CD4-positive, alpha-beta T cell treated with Interleukin-17A for 1 hour (primary cell): ENCODE data around the gene TMEM200A.

ENCODE experiments used
- DNase-seq: peaks from one replicate; pipeline ENCODE4 v3.0.0-alpha.2; 2020

Gene TMEM200A

DNA sequence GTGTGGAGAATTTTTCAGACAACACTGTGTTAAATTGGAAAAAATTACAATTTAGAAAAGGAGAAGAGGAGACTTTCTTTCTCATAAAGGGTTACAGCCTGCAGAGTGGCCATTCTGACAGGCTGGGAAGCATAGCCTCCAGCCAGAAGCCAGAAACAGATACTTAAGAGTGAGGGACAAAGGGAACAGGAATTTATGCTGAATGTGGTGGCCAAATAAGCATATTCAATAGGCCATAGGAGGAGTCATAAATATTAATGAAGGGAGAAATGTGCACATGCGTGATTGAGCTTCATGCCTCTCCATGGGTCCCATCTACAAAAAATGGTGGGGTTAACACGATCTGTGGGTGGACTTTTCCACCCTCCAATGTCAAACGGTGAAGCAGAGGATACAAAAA lies 13.4 kb downstream of the TMEM200A start:
- no peak for DNase-seq

DNA sequence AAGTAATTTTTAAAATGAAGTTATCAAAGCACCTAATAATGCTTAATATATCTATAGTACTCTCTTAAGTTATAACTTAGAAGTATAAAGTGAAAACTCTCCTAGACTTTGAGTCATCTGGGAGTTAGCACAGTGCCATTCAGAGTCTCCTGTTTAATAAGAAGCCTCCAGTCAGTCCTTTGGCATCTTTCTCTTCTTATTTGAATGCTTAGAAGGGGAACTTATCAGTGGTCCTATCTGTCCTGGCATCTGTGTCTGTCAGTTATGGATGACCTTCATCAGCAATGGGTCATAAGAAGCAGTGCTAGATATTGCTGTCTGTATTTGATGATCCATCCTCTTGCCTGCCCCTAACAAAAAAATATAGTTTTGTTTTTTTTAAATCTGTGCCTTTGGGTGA lies 15.2 kb downstream of the TMEM200A start:
- DNase-seq: no peak

DNA sequence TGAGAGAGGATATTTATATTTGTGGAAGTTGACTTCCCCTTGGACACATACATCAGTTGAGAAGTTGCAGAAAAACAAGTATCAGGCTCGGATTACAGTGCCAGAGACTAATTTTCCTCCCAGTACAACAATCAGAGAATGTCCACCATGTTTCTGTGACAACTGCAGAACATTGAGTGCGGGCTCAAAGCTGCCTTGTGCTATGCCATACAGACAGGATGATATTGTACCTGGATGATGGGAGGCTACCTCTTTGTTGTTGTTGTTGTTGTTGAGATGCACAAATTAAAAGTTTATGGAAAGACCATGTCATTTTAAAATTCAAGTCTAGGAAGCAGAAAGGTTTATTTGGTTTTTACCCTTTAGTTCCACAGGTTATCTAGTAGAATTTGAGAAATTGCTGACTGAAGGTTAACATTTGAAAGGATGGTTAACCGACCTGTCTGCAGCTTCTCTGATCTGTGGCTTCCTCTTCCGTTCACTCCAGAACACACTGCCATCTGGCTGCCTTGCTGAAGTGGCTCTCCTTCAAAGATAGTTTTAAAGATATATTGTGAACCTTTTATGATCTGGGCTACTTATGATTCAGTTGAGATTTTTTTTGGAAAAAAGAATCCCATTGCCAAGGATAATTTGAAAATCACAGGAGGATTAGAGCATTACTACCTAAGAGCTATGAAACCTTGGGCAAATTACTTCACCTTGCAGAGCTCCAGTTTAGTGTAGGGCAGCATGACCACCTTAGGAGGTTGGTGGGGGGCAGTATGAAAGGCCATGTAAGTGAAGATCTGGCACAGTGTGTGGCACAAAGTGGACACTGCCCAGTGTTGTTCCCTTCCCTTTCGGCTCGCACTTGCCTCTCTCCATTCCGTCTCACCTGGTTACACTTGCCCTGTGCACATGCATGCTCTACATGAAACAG lies 15.9 kb downstream of the TMEM200A start:
- DNase-seq: peak; percentile 60

DNA sequence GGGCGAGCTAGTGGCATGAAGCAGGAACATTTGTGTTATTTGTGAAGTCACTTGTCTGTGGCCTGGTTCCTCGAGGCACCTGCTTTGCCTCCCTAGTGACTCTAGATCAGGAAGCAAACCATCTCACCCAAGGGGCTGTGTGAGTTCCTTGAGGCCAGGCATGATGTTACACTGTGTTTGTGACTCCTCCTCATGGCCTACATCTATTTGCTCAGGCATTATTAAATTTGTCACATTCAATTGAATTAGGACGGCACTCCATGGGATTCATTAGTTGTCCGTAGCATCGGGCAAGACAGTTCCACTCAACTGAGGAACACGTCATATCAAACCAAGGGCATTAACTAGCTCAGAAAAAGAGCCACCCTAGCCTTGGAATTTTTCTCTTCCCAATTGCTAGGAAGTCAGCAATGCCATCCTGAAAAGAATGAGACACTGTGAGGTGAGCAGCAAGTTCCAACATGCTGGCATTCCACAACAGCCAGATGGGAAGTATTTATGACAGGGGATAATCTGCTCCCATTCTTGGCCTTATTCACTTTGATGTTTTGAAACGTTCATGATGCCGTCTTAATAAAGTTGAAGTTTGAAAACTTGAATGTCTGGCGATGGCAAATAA lies 17.2 kb downstream of the TMEM200A start:
- DNase-seq: no peak

DNA sequence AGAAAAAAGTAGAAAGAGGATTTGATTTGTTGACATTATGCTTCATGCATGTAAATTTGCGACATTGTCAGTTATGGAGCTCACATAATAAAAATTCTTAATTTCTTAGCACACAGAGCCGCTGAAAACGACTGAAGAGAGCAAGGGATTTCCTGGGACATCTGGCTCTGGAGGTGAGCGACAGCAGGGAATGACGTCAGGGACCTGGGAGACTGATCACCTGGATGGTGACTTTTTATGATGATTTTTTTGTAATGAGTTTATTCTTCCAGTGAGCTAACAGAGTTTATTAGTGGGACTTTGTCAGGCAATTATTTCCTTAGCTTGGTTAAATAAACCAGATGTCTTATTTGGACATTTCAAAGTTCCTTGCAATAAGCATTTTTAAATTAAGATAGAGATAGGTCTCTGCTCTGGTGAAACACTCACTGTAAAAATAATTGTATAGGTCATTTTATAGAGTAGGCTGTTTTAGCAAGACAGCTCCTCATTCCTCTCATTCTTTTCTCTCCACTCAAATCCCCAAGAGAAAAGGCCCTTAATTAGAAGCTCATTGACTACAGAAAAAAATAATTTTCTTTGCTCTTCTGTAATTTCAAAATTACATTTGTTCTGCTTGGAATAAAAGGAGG lies 19.4 kb downstream of the TMEM200A start:
- no peak for DNase-seq

DNA sequence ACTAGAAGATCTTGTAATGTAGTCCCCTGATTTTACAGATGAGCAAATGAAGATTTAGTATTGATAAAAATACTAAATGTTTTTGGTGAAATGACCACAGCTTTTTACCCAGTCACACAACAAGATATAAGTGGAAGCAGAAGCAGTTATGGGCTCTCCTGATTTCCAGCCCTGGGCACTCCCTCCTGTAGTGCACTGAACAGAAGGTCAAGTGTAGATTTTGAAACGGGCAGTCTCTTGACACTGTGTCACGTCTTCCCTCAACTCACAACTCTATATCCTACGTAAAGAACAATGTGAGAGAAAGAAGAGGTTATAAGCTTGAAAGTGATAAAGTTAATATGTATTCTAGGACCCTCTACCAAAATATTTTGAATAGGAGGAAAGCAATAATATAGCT lies 23.3 kb downstream of the TMEM200A start:
- DNase-seq: no peak

DNA sequence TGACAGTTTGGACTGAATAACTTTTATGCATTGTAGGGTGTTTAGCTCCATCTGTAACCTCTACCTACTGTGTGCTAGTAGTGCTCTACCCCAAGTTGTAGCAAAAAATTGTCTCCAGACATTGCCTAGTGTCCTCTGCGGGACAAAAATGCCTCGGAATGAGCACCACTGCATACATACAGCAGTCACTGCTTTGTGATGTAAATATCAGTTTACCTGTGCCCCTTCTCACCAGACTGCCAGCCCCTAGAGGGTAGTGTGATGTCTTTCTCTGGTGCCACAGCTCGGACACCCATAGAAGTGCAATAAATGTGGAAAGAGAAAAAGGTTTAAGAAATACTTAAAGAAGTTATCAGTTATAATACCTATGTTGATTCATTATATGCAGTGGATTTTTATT lies 25.1 kb downstream of the TMEM200A start:
- DNase-seq: no peak

DNA sequence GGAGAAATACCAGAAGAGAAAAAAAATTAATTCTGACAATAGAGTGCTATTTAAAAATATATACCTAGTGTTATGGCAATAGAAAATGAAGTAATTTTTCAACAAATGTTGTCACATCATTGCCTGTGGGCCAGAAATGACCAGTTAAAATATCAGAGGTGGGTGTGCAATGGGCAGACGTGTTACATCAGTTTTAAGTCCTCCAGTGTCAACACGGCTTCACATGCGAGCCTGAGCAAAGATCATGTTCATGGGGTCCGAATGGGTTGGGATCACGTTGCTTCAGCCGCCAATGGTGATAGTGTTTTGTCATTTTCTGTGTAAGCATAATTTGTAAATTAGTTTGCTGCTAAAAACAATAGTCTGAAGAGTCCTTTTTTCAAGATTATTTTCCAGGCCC lies 27.5 kb downstream of the TMEM200A start:
- no peak for DNase-seq

DNA sequence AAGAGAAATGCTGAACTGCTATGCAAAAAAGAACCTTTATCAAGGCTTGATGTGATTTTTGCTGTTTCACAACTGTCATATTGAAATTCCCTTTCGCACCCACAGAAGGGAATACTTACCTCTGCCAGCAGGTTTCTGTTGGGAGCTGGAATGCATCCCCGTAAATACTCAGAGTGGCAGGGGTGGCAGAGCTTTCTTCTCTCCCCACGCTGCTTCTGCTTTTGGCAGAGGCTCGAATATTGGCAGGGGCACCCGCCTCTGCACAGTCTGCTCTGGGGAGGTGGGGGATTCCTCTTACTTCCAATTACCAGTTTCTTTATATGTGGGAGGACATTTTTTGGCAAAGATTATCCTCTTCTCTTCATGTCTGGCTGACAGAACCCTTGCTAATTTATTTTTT lies 28.4 kb downstream of the TMEM200A start:
- DNase-seq: no peak

DNA sequence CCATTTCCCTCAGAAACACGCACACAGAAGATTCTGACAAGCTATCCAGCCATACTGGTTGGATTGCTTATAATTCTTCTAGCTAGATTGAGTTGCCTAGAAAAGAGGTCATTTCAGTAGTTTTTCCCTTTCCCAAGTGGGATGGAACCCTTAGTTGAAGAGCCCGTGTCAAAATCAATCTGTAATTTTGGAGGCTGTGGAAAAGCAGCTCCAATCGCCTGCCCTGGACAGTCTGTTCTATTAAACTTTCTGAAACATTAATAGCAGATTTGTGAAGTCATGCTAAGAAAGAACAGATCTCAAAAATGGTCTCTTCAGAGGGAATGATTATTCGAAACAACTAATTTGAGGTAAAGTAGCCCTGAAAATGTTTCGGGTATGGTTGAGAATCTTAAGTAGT lies 29.3 kb downstream of the TMEM200A start:
- no peak for DNase-seq

DNA sequence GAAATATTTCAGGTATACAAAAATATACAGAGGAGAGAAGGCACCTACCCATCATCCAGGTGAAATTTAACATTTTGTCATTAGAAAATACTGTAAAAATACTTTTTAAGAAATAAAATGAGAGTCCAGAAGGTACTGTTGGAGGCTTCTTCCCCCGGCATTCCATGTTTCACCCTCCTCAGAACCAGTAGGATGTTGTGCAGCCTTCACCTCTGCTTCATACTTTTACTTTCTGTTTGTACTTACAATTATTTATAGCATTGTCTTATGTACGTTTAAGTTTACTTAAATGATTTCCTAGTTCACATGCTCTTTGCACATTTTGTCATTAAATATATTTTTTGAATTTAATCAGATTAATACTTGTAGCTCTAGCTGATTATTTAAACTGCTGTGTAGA lies 30.9 kb downstream of the TMEM200A start:
- DNase-seq: peak; percentile 14

DNA sequence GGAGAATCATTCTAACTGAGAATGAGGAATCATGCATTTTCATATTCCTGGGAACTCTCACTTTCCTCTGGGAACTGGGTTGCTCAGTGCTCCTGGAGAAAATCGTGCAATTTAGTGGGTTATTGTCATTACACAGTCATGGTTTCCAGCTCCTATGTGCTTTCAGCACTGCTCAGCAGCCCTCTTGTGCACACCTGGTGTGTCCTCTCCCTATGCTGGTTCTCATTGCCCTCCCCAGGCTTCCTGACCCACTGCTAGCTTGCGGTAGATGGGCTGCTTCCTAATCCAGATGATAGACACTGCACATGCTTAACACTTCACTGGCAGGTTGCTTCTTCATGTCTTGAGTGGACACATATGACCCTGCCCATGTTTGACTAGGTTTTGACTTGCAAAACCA lies 39.7 kb downstream of the TMEM200A start:
- no peak for DNase-seq

DNA sequence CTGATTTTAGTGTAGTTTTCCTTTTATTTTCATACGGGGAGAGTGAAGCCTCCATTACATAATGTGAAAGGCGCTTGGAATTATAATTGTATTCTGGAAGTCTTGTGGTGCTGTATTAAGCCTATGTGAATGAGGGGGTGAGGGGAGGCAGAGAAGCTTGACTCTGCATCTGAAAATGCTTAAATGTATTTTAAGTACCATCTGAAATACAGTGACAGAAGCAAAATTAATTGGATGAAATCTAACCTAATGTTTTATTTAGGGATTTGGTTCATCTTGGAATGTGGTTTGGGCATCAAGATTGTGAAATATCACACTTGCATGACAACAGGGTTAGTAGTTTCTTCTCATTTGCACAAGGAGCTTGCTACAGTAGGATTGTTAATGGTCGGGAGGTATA lies 41.2 kb downstream of the TMEM200A start:
- no peak for DNase-seq

DNA sequence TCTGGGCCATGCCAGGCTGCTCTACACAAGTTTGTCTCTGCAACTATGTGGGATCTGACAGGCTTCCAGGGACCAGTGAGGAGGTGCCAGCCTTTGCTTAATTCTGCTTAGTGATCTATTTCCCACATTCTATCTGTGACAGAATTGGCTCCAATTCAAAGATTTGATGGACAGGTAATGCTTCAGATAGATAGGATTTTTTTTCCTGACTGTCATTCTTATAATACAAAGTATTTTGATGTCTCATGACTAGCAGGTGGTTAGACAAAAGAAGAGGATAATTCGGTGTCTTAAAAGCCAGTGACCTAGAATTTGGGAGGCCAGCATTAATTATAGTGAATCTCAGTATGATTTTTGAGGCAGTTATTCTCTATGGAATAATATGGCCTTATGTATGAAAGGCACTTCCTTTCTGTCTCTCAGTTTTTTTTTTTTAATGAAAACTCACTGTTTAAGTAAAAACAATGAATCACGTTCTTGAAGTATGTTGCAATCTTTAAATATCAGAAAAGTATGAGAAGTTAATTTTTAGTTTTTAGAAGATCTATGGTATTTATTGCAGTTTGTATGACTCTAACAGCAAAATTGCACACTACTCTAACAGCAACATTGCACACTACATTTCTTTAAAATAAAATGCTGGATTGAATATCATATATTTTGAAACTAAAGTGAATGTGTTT lies 43.7 kb downstream of the TMEM200A start:
- no peak for DNase-seq

DNA sequence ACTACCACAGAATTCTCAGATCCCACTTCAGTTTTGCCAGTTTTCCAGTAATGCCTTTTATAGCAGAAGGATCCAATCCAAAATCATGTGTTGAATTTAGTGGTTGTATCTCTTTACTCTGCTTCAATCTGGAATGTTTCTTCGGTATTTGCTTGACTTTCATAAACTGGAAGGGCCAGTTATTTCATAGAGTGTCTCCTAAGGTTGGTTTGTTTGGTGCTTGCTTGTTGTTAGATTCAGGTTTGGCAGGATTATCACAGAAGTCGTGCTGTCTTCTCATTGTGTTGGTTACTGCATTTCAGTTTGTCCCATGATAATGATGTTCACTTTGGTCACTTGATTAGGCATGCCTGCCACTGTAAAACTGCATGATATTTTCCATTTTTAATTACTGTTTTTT lies 45.7 kb downstream of the TMEM200A start:
- no peak for DNase-seq

DNA sequence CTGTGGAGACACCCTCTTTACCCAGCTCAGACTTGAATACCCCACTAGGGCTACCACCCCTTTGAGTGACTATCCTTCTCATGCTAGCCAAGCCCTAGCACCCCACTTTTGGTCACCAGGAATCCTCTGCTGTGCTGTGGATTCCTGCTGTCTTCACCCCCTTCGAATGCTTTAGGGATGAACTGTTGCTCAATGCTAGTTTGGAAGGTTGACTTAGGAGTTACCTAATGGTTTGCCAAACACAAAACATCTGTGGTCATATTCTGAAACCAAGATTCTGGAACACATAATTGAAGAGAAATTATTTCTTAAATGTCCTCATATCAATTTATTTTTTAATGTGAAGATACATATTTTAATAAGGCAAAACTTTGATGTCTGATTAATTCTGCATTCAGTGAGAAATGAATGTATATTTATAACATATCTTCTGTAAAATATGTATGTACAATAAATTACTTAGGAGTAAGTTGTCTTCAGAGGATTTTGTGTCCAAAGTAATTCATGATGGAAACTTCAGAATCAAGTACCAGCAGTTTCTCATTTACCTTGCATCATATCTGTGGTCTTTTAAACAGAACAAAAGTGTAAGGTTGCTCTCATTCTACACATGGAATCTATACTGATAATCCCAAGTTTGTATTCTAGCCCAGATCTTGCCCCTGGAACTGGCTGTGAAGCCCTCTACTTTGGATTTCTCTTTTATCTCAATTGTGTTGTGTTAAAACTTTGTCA lies 46.9 kb downstream of the TMEM200A start:
- DNase-seq: no peak

DNA sequence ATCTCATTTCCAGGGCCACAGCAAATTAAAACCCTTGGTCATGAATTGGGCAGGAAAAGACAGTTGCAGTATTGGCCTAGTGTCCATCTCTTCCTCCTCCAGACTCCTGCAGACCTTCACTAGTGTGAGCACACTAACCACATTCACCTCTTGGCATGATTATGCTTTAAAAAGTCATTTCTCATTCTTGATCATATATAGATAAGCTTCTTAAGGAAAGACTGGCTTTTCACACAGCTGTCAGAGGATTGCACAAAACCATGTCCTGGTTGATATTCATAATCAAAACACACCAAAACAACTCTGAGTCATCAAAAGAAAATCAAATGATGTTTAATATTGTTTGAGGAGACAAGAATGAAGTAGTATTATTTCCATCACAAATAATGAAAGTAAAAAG lies 52.1 kb downstream of the TMEM200A start:
- DNase-seq: no peak

DNA sequence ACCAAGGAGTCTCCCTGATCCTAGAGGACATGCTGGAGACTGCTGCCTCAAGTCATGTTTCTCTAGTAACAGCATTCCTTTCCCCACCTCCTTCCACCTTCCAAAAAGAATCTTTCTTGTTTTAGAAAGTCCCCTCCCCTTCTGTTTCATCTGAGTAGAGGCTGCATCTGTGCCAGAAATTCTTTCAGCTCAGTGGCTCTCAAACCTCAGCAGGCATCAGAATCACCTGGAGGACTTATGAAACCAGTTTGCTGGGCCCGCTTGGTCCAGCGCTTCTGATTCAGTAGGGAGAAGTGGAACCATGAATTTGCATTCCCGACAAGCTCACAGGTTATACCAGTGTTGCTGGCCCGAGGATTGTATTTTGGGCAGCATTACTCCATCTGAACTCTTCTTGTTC lies 55.1 kb downstream of the TMEM200A start:
- DNase-seq: no peak

DNA sequence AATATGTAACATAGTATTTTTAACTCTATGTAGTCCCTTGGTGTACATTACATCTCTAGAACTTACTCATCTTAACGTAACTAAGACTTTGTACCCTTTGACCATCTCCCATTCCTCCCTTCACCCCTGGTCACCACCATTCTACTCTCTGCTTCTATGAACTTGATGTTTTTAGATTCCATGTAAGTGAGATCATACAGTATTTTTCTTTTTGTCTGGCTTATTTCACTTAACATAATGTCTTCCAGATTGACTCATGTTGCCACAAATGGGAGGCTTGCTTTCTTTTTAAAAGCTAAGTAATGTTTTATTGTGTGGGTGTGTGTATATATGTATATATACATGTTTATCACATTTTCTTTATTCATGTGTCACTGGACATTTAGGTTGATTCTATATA lies 55.8 kb downstream of the TMEM200A start:
- no peak for DNase-seq

DNA sequence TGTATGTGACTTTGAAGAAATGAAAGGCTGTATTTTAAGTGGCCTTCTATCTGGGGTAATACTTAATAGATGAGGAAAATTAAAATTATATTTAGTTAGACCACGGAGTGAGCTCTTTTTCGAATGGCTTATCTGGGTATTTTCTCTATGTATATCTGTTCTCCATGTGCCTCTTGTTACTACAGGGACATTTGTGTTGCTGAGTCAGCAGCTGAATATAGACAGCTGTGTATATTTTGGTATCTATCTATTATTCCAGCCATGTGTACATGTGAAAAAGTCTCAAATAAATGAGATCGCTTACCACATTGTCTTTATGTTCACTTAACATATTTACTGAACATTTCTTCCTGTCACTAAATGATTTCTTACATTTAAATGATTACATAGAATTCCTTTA lies 57.2 kb downstream of the TMEM200A start:
- no peak for DNase-seq

DNA sequence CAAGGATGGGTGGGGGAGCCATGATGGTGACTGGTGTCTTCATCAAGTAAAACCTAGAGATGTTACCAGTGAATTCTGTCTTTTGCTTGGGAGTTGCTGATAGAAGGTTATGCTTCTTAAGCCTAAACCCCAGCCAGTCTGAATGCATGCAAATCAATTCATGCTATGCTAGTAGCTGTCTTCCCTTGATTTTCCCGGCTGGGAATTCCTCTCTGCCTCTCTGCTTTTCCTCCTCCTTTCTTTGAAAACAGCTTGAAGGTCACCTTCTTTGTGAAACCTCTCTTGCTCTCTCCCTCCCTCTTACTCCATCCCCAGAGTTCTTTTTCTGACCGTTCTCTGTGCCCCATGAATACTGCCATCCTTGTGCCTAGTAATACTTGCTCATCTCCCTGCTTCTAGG lies 58.9 kb downstream of the TMEM200A start:
- DNase-seq: no peak

DNA sequence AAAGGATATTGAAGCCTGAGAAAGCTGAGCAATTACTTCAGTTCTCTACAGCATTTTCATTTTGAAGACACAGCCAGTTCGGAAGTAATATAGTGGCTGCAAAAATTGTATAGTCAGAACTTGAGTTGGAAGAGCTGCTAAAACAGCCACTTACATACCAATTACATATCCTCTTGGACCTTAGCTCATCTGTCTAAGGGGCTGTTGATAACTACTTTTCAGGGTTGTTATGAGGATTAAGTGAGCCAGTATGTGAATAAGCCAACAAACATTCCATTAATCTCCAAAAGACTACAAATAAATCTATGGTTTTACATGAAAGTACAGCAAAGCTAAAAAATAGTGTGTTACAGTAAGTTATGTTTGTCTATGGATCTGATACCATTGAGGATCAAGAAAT lies 59.7 kb downstream of the TMEM200A start:
- DNase-seq: no peak
